IPS-18a (cell line): ENCODE data around the gene LMAN2L.

ENCODE experiments used
- H3K27ac ChIP-seq: one replicate; pipeline ENCODE4 v1.5.1; 2013; ENCODE audit warnings: low read length
- H3K27me3 ChIP-seq: one replicate; pipeline ENCODE4 v1.6.1; 2013; ENCODE audit warnings: mild to moderate bottlenecking, low read length; ENCODE audit not compliant: control insufficient read depth, insufficient read depth
- H3K36me3 ChIP-seq: one replicate; pipeline ENCODE4 v1.6.1; 2013; ENCODE audit warnings: low read depth, low read length; ENCODE audit not compliant: control insufficient read depth
- H3K4me1 ChIP-seq: one replicate; pipeline ENCODE4 v1.6.1; 2013; ENCODE audit warnings: low read depth, low read length; ENCODE audit not compliant: control insufficient read depth
- H3K4me3 ChIP-seq: one replicate; pipeline ENCODE4 v1.5.1; 2013; ENCODE audit warnings: low read length
- H3K9ac ChIP-seq: one replicate; pipeline ENCODE4 v1.6.1; 2013; ENCODE audit warnings: mild to moderate bottlenecking, low read length, moderate library complexity
- H3K9me3 ChIP-seq: one replicate; pipeline ENCODE4 v1.6.1; 2013; ENCODE audit warnings: low read depth, low read length; ENCODE audit not compliant: control insufficient read depth

LMAN2L gene

GRCh38 chr2:96739633-96740428, at the start of gene LMAN2L:
Gene LMAN2L, minus strand, starts transcription at chr2:96740064. Its CDS starts 24 bp downstream, at chr2:96740040.
- Histone ChIP-seq H3K4me1 (peaks cover 4% of the 10 kb centered on the region), H3K36me3 (peaks cover 17% of the 10 kb centered on the region), H3K27me3 (no peaks in the 10 kb centered on the region), H3K4me3 (peak within 1 kb of the TSS; percentile 85), H3K9ac (peak within 1 kb of the TSS; percentile 80), H3K9me3 (no peaks in the 10 kb centered on the region), H3K27ac (peak within 1 kb of the TSS; percentile 38)

GRCh38 chr2:96789245-96789617, 49.4 kb upstream of the LMAN2L start:
- Histone ChIP-seq H3K9ac (no peak overlapping the region), H3K4me3 (no peak overlapping the region), H3K36me3 (no peaks in the 10 kb centered on the region), H3K27me3 (no peaks in the 10 kb centered on the region), H3K27ac (no peak overlapping the region), H3K9me3 (no peaks in the 10 kb centered on the region), H3K4me1 (no peaks in the 10 kb centered on the region)

- Histone ChIP-seq H3K36me3 (no peaks in the 10 kb centered on the region), H3K9ac (no peak overlapping the region), H3K27me3 (no peaks in the 10 kb centered on the region), H3K27ac (no peak overlapping the region), H3K4me3 (no peak overlapping the region), H3K9me3 (no peaks in the 10 kb centered on the region), H3K4me1 (no peaks in the 10 kb centered on the region)
These were observed 48.8 kb upstream of the LMAN2L start for GRCh38 chr2:96788442-96789244.

- Histone ChIP-seq H3K9ac (no peak overlapping the region), H3K4me3 (no peak overlapping the region), H3K27me3 (no peaks in the 10 kb centered on the region), H3K9me3 (no peaks in the 10 kb centered on the region), H3K27ac (no peak overlapping the region), H3K36me3 (no peaks in the 10 kb centered on the region), H3K4me1 (no peaks in the 10 kb centered on the region)
These were observed 47.5 kb upstream of the LMAN2L start for GRCh38 chr2:96787411-96787810.

- H3K4me3 ChIP-seq, result no peak overlapping the region
These were observed 43.5 kb upstream of the LMAN2L start for GRCh38 chr2:96783388-96783787.

GRCh38 chr2:96775160-96775559, 35.3 kb upstream of the LMAN2L start:
- no peaks in the 10 kb centered on the region for H3K9me3 ChIP-seq
- no peaks in the 10 kb centered on the region for H3K27me3 ChIP-seq
- no peaks in the 10 kb centered on the region for H3K4me1 ChIP-seq
- H3K27ac ChIP-seq, result no peak overlapping the region
- no peak overlapping the region for H3K9ac ChIP-seq
- no peak overlapping the region for H3K4me3 ChIP-seq
- no peaks in the 10 kb centered on the region for H3K36me3 ChIP-seq

More at GRCh38 chr2:96783388-96783787, 43.5 kb upstream of the LMAN2L start:
- H3K36me3 ChIP-seq, result no peaks in the 10 kb centered on the region
- no peaks in the 10 kb centered on the region for H3K9me3 ChIP-seq
- no peak overlapping the region for H3K27ac ChIP-seq
- no peaks in the 10 kb centered on the region for H3K27me3 ChIP-seq
- H3K9ac ChIP-seq, result no peak overlapping the region
- H3K4me1 ChIP-seq, result no peaks in the 10 kb centered on the region

GRCh38 chr2:96773922-96774321, 34.1 kb upstream of the LMAN2L start:
- no peak overlapping the region for H3K9ac ChIP-seq
- H3K4me1 ChIP-seq, result no peaks in the 10 kb centered on the region

GRCh38 chr2:96772903-96773671, 33.2 kb upstream of the LMAN2L start:
- H3K9me3 ChIP-seq, result no peaks in the 10 kb centered on the region
- H3K27ac ChIP-seq, result no peak overlapping the region
- no peaks in the 10 kb centered on the region for H3K36me3 ChIP-seq
- no peak overlapping the region for H3K4me3 ChIP-seq
- no peaks in the 10 kb centered on the region for H3K4me1 ChIP-seq
- H3K9ac ChIP-seq, result no peak overlapping the region
- no peaks in the 10 kb centered on the region for H3K27me3 ChIP-seq

More at GRCh38 chr2:96773922-96774321, 34.1 kb upstream of the LMAN2L start:
- no peaks in the 10 kb centered on the region for H3K27me3 ChIP-seq
- H3K27ac ChIP-seq, result no peak overlapping the region
- no peak overlapping the region for H3K4me3 ChIP-seq
- H3K9me3 ChIP-seq, result no peaks in the 10 kb centered on the region
- H3K36me3 ChIP-seq, result no peaks in the 10 kb centered on the region

- H3K9me3 ChIP-seq, result no peaks in the 10 kb centered on the region
- no peak overlapping the region for H3K27ac ChIP-seq
- H3K27me3 ChIP-seq, result no peaks in the 10 kb centered on the region
- no peaks in the 10 kb centered on the region for H3K36me3 ChIP-seq
- no peak overlapping the region for H3K9ac ChIP-seq
- H3K4me3 ChIP-seq, result no peak overlapping the region
- no peaks in the 10 kb centered on the region for H3K4me1 ChIP-seq
These were observed 32.1 kb upstream of the LMAN2L start for GRCh38 chr2:96771796-96772618.

- Histone ChIP-seq H3K4me1 (no peaks in the 10 kb centered on the region), H3K9ac (no peak overlapping the region), H3K9me3 (no peaks in the 10 kb centered on the region), H3K36me3 (no peaks in the 10 kb centered on the region), H3K27me3 (no peaks in the 10 kb centered on the region), H3K4me3 (no peak overlapping the region), H3K27ac (no peak overlapping the region)
These were observed 30.8 kb upstream of the LMAN2L start for GRCh38 chr2:96770442-96771202.
